ENCODE results near the gene HIC1.

The HIC1 gene

DNA sequence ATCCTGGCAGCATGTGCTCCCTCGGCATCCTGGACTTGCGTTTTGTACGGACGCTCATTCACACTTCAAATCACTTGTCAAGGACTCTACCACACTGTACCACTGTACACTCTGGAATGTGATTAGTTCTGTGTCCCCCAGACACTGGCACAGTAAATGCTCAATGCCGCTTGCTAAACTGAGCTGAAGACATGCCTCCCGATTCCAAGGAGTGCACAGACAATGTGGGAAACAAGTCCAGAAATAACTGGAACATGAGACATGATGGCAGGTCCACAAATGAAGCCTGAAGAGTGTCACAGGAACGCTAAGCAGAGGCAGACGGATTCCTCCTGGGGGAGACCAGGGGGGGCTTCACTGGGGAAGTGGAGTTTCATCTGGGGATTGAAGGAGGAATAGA is 22.1 kb downstream of the HIC1 start:
- DNase-seq, result no peak

DNA sequence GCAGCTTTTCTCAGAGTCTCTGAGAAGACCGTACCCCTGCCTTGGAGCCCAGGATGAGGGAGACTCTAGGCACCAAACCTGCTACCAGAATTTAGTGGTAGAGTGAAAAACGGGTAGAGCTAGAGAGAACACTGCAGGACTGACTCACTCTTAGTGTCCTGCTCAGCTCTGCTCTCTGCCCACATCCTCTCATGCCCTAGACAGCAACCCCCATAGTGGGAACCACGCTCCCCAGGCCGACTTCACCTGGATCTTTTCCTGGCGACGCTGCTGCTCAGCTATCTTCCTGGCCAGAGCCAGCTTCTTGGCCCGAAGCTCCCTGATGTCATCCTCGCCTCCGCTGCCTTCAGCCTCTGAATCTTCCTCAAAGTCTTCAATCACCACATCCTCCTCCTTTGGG is 26.7 kb downstream of the HIC1 start:
- no peak for DNase-seq

DNA sequence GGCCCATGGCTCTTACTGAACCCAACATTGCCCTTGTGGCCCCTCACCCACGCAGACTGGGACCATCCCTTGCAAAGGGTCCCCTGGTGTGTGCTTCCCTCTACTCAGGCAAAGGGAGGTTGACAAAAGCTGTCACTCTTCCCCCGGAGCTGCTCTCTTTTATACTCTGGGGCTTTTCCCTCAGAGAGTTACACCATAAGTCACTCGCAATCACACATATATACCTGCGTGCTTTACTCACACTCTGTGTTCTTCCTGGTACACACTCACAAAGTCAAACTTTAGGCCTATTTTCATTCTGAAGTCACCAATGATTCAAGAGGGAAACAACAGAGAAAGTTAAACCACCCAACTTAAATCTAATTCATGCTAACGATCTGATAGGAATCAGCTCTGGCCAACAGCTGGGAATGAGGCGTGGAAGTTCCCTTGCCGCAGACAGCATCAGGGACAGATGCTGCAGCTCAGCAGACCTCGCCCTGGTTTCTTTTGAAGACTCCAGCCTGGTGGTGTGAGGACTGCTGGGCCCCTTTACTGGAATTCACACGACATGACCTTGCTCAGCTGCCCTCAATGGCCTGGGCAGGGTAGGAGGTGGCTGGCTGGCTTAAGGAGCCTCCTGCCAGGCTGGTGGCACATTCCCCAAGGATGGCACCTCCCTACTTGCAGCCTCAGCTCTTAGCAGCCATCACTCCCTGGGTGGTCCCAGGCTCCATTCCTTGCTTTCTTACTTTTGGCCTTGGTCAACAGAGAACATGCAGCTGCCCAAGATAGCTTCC is 27.3 kb downstream of the HIC1 start:
- DNase-seq, result no peak

DNA sequence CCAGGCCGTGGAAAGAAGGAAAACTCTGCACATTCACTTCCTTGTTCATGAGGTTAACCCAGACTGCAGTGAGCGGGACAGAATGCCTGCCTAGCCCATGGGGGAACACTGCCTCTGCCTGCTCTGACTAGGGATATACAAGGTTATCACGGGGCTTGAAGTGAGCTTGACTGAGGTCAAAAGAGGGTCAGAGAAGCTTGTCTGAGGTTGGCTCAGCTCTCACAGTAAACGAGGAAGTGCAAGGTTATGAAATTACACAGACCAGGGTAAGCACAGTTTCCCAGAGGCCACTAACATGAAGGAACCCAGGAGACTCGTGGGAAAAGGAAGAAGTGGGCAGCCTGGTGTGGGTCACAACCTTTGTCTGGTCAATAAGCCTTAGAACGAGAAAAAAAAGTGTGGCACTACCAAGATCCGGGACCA is 28.7 kb downstream of the HIC1 start:
- peak; percentile 35 for DNase-seq

DNA sequence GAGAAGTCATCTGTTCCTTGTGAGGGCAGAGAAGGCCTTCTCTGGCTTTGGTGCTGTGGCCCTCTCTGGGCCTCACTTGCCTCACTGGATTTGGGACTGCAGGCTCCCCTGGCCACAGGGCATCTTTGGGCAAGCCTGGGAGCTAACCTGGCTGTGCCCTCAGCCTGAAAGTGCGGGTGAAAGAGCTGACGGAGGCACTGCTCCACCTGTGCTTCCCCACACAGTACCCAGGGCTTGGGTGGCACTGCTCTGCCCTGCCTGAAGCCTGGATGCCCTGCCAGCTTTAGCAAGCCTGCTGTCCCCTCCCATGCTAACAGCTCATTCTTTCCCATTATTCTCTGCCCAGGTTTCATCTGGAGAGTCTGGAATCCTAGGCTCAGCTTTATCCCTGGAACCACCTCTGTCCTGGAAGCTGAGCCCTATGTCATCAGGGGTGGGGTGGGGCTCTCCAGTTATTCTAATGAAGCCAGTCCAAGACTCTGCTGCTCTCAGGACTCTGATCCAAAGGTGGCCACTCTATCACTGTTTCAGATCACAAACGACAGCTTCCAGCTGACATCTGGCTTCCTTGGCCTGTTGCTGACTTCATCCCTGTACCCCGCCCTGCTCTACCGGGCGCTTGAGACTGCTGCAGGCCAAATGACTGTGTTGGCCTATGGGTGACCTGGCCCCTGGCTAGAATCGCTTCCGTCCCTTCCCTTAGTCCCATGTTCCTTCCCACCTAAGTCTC is 29.3 kb downstream of the HIC1 start:
- no peak for DNase-seq

DNA sequence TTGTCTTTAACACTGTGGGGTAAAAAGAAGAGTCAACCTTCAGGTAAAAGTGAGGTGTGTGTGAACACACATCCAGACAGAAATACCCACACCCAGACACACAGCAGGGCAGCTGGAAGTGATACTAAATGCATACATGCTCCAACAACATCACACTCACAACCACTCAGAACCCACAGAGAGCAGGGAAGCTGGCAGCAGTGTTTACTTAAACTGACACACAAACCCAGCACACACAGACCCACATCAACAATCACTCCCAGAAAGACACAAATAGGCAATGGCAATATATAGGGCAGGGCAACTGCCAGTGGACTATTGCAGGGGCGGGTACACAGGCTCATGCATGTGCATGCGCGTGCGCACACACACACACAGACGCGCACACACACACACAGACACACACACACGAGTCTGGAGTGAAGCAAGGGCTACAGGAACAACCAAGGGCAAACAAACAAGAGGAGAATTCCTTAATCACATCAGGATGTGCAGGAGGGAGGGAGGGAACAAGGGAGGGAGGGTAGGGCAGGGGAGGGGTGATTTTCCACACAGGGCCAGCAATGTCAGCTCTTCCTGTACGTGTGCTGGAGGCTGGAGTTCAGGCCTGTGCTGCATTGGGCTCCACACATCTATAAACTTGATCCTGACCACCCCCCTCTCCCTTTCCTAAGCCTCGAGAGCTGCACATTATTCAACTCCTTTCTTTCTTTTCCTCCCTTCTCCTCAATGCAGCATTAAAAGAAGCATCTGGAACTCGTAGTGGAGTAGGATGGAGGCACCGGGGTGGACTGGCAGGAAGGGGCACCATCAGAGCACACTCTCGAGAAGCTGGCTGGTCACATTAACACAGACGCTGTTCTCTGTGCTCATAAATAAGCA is 30.1 kb downstream of the HIC1 start:
- DNase-seq, result no peak

DNA sequence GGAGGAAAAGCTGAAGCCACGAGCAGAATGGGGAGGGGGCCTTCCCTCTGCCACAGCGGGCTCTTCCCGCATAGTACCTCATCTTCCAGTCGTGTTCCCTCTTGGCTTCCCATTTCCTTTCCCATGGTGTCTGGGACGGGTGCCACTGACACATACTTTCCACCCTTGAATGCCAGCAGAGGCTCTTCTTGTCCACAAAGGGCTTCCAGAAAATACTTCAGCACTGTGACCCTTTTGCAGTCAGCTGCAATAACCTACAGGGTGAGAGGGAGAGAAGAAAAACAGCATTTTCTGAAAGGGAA is 30.7 kb downstream of the HIC1 start:
- no peak for DNase-seq

DNA sequence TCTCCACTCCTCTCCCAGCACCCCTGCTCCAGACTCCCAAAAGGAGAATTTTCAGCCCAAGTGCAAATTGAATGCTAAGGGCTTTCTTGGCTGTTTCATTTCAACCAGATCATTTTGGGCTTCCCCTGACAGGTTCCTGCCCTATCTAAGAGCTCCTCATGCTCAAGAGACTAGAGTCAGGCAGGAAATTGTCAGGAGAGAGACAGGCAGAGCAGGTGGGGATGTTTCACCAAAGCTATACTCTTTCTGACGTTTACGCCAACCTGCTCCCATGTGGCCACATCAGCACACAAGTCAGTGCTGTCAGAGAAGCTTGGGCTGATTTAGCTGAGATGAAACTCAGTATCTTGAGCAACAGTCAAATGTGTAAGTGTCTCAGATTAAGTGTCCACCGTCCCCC is 31.4 kb downstream of the HIC1 start:
- no peak for DNase-seq

DNA sequence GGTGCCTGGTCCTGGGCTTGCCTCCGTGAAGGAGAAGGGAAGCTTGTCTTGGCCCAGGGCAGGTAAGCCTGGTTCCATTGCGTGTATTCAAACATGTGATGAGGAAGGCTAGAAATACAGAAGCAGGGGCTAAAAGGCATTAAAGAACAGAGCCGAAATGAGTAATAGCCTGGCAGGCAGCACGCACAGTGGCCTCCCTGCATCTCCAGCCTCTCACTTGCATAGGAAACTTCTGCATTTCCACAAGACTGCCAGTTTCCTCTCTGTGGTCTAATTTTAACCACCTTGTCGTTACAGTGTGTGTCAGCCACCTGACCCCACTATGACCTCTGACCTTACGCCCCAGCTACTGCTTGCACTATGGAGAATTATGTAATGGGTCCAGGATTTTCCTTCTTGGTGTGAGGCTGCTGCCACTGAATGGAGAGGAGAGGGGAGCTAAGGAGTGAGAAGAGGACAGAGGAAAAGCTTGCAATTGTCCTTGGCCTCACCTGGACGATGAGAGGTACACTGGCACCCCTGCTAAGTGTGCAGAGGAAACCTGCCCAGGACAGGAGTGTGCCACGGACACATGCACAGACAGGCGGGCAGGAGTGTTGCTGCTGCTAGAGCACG is 32.8 kb downstream of the HIC1 start:
- no peak for DNase-seq

DNA sequence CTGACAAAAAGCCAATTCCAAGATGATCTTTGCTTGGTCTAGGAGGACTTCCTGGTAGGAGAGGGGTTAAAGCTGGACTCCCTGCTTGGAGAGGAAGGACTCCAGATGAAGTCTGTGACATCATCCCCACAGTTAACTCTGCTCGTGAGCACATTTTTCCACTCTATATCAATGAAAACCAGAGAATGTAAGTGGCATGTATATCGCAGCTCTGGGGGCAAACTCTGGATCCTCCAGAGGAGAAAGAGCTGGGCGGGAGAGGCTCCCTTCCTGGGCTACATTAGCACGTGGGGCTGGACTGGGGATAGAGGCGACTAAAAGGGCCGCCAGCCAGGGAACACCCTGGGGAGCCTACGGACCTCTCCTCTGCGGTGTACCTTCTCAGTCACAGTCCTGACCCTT is 34.1 kb downstream of the HIC1 start:
- DNase-seq, result no peak

DNA sequence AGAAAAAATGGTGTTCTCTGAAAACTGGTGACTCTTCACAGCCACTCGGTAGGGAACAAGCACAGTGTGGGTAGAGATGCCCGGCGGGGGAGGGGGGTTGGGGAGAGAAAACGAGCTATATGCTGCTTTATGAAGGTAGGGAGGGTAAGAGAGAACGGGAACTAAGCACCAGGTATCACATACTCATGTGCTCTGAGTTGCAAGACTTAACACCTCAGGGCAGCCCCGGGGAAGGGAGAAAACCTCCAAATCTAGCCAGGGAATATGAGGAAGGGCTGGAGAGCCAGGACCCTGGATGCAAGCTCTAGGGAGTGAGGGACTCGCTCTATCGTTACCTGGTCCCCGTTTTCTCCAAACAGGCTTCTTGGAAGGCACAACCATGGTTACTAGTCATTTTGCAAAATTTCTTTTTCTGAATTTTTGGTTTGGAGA is 35.3 kb downstream of the HIC1 start:
- no peak for DNase-seq

DNA sequence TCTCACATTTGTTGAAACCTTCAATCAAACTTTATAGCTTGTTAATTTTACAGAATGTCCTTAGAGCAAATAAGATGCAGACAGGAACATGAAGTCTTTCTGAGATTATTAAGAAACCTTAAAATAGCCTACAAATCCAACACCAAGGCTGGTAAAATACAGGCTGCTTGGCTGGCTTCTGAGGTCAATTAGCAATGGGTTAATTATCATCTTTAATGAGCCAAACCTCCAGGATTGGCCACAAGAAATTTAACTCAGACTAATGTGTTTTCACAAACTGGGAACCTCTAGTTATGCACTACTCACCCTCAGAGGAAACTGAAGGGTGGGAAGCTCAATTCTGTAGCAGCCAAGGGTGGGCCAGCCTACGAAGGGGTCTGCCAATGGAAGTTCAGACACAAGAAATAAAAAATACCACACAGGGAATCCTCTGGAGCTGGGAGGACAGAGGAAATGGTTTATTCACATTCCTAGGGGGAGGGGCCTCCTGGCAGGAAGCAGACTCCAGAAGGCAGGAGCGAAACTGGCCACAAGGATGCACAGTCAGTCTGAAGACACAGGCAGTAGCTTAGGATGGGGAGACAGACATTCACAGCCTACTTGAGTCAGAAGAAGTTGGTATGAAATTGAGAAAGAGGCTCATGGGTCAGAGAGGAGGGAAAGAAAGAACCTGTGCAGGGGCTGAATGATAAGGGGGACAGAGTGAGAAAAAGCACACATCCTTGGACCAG is 36.1 kb downstream of the HIC1 start:
- no peak for DNase-seq

DNA sequence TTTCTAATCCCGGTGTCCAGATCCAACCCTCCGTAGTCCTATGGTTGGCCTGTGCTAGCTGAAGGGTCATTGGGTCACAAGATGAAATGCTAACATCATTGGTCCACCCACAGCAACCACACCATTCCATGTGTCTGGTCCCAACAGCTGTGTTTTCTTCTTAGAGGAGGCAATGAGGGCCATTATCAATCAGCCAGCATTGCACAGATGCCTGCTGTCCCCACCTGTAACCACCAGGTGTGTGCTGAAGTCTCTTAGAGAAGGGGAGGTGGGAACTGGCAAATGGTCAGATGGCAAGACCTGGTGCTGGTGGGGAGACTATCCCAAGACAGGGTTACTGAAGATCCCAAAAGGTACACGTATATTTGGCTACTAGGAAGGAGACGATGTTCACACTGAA is 37.4 kb downstream of the HIC1 start:
- DNase-seq, result no peak

DNA sequence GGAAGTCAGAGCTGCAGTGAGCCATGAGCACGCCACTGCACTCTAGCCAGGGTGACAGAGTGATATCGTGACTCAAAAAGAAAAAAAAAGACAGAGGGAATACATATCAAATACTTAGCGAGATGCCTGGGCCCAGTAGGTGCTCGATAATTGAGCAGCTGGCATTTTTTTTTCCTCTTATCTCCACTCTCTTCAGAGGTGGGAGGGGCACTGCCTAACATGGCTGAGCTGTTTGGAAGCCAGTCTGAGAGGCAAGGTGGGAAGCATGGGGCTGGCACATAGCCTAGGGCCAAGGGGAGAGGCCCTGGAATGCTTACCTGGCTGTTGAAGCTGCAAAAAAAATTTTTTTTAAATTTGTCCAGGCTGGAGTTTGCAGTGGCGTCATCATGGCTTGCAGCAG is 38.4 kb downstream of the HIC1 start:
- DNase-seq, result no peak

DNA sequence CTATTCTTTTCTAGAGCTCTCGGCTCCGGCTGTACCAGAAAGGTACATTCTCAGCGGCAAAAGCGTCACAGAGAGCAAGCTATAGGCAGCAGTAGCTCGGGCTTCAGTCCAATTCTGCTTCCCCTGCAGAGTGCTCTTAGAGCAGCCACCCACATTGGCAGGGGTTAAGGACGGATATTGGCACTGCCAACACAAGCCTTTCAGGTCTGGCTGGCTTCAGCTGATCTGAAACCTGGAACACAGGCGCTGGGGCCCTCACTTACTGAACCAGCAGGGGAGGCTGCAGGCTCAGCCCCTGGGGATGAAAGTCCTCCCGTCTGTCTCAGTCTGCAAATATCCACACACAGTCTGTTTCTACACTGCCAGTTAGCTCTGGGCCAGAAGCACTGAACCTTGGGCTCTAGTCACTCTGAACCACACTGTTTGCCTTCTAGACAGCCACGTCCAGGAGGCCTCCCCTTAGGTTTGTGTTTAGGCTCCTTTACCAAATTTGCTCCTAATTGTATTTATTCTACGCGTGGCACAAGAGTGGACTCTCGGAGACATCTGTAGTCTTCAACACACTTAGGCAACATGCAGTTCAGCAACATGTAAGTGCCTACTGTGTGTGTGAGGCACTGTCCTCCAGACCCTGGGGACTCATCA is 40.1 kb downstream of the HIC1 start:
- DNase-seq, result peak; percentile 45

DNA sequence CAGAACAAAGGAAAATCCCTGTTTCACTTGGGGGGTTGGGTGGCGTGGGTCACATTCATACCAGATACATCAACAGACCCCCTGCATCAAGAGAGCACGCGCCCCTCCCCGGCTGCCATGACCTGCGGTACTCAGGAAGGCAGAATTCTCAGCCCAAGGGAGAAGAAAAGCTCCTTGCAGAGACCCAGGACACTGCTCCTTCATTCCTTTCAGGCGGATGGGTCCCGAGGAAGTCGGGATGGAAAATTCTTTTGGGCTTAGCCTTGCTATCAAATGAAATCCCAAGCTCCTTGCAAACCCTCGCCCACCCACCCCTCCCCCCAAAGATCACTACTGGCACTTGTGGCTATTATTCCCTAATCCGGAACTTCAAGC is 40.6 kb downstream of the HIC1 start:
- no peak for DNase-seq

DNA sequence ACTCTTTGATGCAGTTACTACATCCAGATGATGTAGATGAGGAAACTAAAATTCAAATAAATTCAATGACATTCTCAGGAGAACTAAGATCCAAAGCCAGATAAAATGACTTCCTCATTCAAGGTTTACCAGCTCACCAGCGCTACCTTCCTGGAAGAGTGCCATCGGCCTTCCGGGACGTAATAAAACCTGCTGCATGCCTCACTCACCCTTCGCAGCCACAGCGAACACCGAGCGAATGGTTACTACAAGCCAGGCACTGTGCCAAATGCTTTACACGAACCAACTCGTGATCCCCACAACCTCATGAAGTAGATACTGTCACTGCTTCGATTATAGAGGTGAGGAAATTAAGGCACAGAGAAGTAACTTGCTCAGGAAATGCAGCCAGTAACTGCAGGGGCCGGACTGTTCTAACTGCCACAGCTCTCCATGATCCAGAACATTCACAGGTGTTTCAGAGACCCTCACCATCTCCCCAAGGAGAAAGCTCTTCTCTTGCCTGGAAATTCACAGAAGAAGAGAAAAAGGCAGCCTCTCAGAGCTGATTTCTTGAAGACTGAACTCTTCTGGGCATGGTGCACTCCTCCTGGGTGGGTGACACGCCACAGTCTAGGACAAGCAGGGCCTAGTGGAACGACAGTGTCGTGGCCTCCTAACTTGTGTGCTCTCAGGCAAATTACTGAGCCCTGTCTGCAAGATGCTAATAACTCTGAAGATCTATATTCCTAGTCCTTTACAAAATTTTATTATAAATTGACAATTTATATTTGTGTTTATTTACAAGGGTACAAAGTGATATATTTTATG is 46.8 kb downstream of the HIC1 start:
- DNase-seq, result no peak

DNA sequence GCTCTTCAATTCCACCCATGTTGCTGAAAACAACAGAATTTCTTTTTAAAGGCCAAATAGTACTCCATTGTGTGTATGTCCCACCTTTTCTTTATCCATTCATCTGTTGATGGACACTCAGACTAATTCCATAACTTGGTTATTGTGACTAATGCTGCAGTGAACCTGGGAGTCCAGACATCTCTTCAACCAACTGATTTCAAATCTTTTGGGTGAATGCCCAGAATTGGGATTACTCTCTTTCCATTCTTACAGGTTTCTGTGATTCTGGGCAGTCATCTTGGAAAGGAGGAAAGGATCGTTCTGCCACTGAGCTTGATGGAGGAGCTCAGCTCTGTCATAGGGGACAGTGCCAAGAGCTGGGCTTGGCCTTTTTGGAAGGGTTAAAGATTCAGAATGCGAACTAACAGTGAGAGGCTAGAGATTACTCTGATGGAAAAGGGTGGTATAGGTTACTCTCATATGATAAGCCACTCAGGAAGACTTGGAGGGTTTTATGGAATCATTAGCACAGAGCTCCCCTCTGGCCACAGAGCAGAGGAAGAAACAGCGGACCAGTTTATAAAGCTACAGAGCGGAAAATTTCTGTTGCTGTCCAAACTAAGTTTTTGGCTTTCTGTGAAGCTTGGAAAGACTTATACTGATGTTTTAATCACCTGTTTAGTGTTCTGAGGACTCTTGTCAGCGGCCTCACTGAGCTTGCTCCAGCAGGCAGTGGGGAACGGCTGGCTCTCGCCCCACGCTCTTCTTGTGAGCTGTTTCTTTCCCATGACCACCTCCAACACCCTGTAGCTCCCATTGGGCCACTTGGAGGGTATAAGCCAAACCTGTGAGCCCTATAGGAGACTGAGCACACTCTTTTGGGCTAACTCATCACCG is 48.3 kb downstream of the HIC1 start:
- DNase-seq, result no peak

DNA sequence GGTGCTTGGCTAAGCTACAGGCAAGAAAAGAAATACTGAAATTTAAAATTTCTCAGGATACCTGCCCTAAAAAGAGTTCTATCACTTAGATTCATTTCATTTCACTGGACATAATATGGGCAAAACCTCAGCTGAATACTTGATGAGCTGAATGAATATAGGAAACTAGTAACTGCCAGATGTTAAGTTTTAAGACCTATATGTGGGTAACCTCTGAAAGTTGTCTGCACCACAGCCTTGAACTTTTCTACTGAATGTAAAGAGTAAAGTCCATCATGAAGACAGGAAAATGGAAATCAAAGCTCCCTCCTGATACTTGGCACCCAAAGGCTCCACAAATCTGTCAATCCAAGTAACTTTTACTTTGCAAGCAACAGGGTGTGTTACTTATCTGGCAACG is 50.8 kb downstream of the HIC1 start:
- DNase-seq, result no peak

DNA sequence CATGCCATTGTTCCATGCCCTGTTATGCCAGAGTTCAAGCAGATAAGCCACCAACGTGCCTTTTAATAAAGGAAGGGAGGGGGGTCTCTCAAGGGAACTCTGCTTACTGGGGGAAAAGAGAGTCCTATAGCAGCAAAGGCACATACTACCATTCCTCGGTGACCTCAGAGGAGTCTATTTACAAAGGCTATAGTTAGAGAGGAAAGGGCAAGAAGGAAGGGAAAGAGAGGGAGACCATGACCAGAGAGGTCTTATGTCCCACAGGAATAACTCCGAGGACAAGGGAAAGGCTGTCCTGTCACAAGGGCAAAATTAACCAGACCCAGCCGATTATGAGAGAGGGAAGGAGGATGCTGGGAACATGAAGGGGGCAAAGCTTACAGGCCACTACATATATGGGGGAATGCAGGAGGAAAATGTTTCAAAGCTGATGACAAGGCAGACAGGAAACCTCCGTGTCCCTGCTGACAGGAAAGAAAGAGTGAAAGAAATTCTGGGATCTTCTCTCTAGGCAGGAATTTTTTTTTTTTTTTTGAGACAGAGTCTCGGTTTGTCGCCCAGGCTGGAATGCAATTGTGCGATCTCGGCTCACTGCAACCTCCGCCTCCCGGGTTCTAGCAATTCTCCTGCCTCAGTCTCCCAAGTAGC is 51.5 kb downstream of the HIC1 start:
- no peak for DNase-seq
